Measurements from ENCODE around the gene DYRK3.

DNA sequence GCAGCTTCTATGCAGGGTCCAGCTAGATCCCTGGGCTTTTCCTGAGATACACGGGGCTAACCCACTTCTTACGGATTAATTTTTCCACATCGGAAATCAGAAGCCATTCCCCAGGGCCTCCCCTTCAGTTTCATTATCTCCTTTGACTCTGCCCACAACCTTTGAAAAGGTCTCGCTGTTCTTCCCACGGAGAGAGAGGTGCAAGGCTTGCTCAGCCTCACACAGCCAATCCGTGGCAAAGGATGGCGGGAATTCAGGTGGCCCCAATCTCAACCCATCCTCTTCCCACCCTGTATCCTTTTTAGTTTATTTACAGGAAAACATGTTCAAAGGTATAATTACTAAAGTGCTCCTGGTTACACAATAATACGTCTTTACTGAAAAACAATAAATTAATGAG, 48.7 kb downstream of the DYRK3 start:
- TF ChIP-seq CTCF (IDR thresholded peaks at IDR 0.05 in 2 of 3, conservative IDR thresholded peaks at IDR 0.05 in 1 of 3; ENCODE audit: control insufficient read depth in 2 of 3, extremely low read depth in 1 of 3, insufficient read depth in 1 of 3, low read depth in 3 of 3, low read length in 3 of 3) (no peak), POLR2A (IDR thresholded peaks at IDR 0.05; ENCODE audit: low read depth, low read length) (no peak), BACH1 (IDR thresholded peaks at IDR 0.05; ENCODE audit: borderline replicate concordance) (no peak), CEBPZ (IDR thresholded peaks at IDR 0.05; ENCODE audit: low read depth, low read length) (no peak)
